Kidney tubule cell (primary cell): ENCODE results near the gene PEF1.

Source experiments
- DNase-seq: peaks from one replicate; pipeline ENCODE4 v3.0.0-alpha.2; 2018; ENCODE audit warnings: low spot score

PEF1 gene

GRCh38 chr1:31644560-31645273 is at the start of gene PEF1:
TSS of gene PEF1 (minus strand) at chr1:31644876. CDS start at chr1:31644864, 12 bp downstream.
- DNase-seq: peak; percentile 98

- no peak for DNase-seq
Observed at GRCh38 chr1:31693231-31693630, 48.6 kb upstream of the PEF1 start.

GRCh38 chr1:31691951-31692350 is 47.3 kb upstream of the PEF1 start:
- no peak for DNase-seq

- DNase-seq: no peak
Observed at GRCh38 chr1:31691446-31691845, 46.8 kb upstream of the PEF1 start.

- DNase-seq: no peak
Observed at GRCh38 chr1:31690921-31691320, 46.2 kb upstream of the PEF1 start.

GRCh38 chr1:31689854-31690253 is 45.2 kb upstream of the PEF1 start:
- peak; percentile 81 for DNase-seq

GRCh38 chr1:31689379-31689778 is 44.7 kb upstream of the PEF1 start:
- no peak for DNase-seq

- DNase-seq: no peak
Observed at GRCh38 chr1:31688233-31688918, 43.7 kb upstream of the PEF1 start.

GRCh38 chr1:31687601-31688000 is 42.9 kb upstream of the PEF1 start:
- no peak for DNase-seq

- DNase-seq: no peak
Observed at GRCh38 chr1:31685795-31686194, 41.1 kb upstream of the PEF1 start.

GRCh38 chr1:31683997-31684396 is 39.3 kb upstream of the PEF1 start:
- no peak for DNase-seq

- no peak for DNase-seq
Observed at GRCh38 chr1:31681415-31681814, 36.7 kb upstream of the PEF1 start.

GRCh38 chr1:31679676-31680230 is 35.1 kb upstream of the PEF1 start:
- DNase-seq: no peak

- DNase-seq: no peak
Observed at GRCh38 chr1:31679091-31679490, 34.4 kb upstream of the PEF1 start.

GRCh38 chr1:31678681-31679080 is 34.0 kb upstream of the PEF1 start:
- DNase-seq: no peak

- no peak for DNase-seq
Observed at GRCh38 chr1:31677949-31678348, 33.3 kb upstream of the PEF1 start.

GRCh38 chr1:31677401-31677800 is 32.7 kb upstream of the PEF1 start:
- DNase-seq: no peak

- no peak for DNase-seq
Observed at GRCh38 chr1:31675756-31676155, 31.1 kb upstream of the PEF1 start.

- no peak for DNase-seq
Observed at GRCh38 chr1:31675161-31675560, 30.5 kb upstream of the PEF1 start.

- DNase-seq: no peak
Observed at GRCh38 chr1:31674626-31675025, 29.9 kb upstream of the PEF1 start.

- DNase-seq: no peak
Observed at GRCh38 chr1:31673433-31673832, 28.8 kb upstream of the PEF1 start.

- DNase-seq: no peak
Observed at GRCh38 chr1:31672986-31673385, 28.3 kb upstream of the PEF1 start.

GRCh38 chr1:31671561-31672201 is 27.0 kb upstream of the PEF1 start:
- DNase-seq: no peak
